Stimulated activated CD8-positive, alpha-beta memory T cell treated with anti-CD3 and anti-CD28 coated beads, Interleukin-7, amount 100 ng/mL, for 24 hours (primary cell): ENCODE measurements around the gene TIFAB.

Experiments used
- DNase-seq: peaks from one replicate; pipeline ENCODE4 v3.0.0-alpha.2; 2020; ENCODE audit warnings: low read depth

TIFAB gene

GRCh38 chr5:135481909-135482311 lies 29.8 kb upstream of the TIFAB start:
- no peak for DNase-seq

- no peak for DNase-seq
These were observed 29.2 kb upstream of the TIFAB start for GRCh38 chr5:135481387-135481786.

DNA sequence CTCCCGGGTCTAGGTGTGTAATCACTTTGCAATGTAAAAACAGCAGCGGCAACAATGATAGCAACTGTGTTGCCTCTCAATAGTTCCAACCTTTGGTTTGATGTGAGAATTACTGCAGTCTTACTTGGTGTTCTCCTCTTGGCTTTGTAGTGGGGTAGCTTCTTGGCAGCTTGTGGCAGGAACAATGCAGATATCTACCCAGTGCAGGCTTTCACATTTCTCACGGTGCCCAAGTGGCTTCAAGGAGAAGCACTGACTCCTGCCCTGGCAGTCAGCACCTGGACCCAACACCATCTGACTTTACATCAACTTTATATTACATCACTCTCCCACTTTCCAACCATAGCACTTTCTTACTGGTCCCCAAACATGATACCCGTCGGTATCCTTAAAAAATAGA lies 28.4 kb upstream of the TIFAB start:
- no peak for DNase-seq

DNA sequence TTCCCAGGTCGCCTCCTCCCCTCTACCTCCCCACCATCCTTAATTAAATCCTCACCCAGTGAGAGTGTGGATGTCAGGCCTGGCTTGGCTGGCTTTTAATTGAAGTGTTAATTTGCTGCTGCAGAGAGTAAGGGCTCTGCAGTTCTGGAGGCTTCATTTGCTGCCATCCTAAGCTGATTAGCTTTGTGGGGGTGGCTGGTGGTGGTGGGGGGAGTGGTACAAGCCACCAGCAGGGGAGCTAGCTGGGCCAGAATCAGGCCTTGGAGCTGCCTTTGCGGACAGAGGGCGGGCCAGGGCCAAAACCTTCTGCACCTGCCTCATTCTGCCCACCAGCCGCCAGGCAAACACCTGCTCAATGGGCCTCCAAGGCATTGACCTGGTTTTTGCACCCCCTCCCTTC lies 26.8 kb upstream of the TIFAB start:
- DNase-seq = no peak

GRCh38 chr5:135477613-135478066 lies 25.5 kb upstream of the TIFAB start:
- no peak for DNase-seq

- DNase-seq = no peak
These were observed 24.7 kb upstream of the TIFAB start for GRCh38 chr5:135476615-135477581.

- no peak for DNase-seq
These were observed 22.0 kb upstream of the TIFAB start for GRCh38 chr5:135473956-135474670.

DNA sequence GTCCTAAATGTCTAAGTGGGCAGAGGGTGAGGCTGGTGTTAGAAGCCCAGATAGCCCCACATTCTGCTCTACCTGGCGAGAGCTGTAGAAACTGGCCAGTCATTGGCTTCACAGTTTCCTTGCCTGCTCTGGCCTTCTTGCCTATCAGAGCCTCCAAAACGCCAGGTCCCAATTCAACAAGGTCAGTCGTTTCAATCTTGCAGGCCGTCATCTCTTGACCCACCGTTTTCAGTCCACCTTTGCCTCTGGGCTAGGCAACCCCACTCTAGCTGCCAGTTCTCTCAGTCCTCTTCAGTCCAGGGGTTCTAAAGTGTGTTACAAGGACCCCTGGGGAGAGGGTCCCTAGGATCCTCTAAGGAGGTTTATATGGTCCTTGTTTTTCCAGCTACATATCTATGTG lies 20.0 kb upstream of the TIFAB start:
- no peak for DNase-seq

DNA sequence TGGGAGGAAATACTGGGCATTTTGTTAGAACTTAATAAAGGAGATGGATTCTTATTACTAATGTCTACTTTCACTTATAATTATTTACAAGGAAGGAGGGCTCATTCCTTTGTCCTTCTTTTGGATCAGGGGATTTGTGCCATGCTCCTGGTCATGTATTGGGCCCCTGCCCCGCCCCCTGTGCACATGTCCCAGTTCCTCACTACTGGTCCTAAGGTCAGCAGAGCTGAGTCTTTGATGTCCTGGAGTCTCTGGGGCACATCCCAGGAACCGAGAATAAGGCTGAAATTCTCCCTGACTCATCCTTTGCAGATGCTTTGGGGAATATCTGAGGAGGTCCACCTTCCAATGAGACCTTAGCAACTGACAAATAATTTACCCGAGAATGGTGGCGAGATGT lies 19.6 kb upstream of the TIFAB start:
- DNase-seq = no peak

GRCh38 chr5:135469911-135470310 lies 17.8 kb upstream of the TIFAB start:
- no peak for DNase-seq

DNA sequence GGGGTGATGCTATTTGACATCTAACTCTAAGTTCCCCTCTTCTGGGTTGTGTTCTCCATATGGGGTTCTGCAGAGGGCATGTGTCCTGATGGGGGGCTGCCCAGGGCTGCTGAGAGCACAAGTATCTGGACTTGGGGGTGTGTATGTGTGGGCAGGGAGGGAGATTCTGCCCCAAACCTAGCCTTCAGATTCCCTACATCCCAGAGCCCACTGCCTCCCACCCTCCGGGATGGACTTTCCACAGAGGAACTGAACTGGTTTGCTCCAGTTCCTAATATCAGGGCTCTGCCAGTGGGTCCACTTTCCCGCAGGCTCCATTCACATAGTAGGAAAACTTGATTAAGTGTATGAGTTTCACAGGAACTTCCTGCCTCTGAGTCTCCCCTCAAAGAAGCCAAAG lies 16.4 kb upstream of the TIFAB start:
- DNase-seq = no peak

DNA sequence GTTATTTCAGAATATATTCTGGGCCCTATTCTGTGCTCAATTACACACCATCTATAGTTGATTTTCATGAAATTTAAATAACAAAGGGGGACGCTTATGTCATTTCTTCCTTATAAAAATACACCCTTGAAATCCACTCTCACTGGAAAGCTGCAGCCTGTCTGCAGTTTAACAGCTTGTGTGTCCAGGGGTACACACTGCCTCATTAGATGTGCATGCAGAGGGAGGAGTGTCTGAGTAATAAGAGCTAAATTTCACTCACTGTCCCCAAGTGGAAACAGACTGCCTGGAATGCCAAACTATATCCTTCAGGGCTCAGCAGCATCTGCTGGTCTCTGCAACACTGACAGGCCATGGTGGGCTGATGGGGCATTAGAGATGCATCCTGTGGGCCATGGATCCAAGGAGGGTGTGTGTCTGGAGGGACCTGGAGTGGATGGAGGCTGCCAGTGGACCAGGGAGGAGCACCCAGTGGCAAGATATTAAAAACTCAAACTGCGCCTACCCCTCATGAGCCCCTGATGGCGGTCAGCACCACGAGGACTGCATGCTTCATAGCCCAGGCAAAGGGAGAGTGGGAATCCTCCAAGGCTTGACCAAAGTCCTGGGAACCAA lies 15.8 kb upstream of the TIFAB start:
- no peak for DNase-seq

DNA sequence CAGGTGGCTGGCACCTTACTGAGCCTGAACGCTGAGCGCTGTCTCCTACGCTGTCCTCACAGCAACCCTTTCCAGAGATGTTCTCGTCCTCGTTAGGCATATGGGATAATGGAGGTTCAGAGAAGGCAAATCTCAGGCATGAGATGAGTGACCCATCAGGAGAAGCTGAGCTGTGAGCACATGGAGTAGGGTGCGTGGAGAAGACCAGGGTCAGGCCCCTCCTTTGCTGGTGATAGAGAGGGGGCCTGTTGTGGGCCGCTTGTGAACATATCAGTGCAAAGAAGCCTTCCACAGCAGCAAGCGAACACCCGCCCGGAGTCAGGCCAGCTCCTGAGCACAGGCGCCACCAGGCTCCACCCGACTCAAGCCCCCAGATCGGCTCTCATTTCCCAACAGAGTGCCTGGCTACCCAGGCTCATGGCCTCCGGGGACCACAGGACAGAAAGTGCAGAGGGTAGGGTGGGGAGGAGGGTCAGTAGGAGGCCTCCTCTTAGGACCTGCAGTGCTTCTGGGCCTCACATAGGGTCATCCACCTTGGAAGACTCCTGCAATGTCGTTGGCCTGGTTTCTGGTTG lies 15.0 kb upstream of the TIFAB start:
- DNase-seq = no peak

GRCh38 chr5:135466178-135467050 lies 14.3 kb upstream of the TIFAB start:
- peak; percentile 58 for DNase-seq

DNA sequence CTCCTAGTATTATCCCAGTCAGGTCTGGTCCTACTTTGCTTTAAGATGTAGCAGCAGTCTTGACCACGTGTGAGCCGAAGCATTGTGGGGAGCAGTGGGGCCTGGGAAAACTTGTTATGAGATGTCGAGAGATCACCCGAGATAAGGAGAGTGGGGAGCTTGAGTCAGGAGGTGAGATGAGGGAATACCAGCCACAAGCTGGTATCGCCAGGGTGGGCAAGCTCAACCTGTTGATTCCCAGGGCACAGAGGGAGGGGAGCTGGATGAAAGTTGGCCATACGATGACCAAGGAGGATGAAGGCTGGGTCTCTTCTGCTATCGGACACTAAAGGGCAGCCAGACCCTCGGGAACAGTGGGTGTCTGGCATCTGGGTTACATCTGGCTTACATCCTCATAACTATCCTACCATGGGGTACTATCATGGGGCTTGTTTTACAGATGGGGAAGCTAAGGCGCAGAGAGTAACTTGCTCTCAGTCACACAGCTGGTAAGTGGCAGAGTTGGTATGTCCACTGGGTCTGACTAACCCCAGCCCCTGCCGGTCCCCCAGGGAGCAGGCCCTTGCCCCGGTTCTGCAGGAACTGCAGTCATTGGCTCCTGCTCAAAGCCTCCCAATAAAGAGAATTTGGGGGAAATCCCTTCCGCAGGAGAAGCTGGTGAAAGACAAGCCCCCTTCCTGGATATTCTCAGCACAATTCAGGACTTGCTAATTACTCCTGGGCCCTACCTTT lies 13.4 kb upstream of the TIFAB start:
- DNase-seq = no peak

- peak; percentile 9 for DNase-seq
These were observed 10.2 kb upstream of the TIFAB start for GRCh38 chr5:135462304-135462703.

GRCh38 chr5:135461481-135462151 lies 9.5 kb upstream of the TIFAB start:
- no peak for DNase-seq

DNA sequence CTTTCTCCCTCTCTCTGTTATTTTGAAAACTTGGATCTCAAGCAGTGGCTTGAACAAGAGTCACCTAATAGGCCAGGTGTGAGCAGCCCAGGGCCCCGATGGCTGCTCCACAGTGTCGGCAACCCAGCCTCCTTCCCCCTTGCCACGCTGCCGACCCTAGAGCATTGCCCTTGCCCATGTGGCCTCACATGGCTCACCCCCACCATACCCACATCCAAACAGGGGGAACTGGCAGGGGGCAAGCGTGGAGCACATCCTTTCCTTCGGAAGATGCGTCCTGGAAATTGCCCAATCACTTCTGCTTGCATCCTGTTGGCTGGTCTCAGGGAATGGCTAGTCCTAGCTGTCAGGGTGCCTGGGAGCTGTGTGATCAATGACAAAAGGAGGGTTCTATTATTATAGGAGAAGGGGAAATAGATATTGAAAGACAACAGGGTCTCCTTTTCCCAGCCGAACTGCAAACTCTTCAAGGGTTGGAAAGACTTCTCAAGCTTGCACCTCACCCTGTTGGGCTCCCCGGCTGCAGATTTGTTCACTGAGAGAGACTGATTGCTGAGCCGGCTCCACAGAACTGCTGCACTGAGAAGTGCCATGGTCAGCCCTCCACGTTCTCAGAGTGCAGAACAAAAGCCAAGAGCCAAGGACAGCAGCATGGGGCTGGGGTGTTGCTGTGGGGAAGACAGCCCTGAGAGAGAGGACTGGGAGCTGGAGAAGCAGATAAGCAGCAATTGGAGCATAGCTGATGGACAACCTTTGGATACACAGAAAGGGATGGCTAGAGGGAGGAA lies 8.3 kb upstream of the TIFAB start:
- no peak for DNase-seq

DNA sequence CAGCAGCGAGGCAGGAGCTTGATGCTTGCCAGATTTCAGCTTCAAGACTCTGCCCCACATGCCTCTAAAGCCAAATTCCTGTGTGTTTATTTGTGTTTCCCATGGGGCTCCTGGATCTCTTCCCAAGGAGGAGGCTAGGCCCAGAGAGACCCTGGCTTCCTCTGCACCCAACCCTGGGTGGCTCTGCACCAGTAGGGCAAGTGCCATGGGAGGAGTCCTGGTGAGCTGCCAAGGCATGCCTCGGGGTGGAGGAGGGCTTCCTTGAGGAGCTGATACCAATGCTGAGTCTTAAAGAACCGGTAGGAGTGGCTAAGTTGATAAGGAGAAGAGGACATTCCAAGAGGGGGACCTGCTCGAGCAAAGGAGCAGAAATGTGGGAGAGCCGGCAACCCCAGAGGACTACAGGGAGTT lies 6.8 kb upstream of the TIFAB start:
- DNase-seq = no peak
